ENCODE results near the gene ATP9B.

- TF ChIP-seq, protein P1, sequence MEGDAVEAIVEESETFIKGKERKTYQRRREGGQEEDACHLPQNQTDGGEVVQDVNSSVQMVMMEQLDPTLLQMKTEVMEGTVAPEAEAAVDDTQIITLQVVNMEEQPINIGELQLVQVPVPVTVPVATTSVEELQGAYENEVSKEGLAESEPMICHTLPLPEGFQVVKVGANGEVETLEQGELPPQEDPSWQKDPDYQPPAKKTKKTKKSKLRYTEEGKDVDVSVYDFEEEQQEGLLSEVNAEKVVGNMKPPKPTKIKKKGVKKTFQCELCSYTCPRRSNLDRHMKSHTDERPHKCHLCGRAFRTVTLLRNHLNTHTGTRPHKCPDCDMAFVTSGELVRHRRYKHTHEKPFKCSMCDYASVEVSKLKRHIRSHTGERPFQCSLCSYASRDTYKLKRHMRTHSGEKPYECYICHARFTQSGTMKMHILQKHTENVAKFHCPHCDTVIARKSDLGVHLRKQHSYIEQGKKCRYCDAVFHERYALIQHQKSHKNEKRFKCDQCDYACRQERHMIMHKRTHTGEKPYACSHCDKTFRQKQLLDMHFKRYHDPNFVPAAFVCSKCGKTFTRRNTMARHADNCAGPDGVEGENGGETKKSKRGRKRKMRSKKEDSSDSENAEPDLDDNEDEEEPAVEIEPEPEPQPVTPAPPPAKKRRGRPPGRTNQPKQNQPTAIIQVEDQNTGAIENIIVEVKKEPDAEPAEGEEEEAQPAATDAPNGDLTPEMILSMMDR (conservative IDR thresholded peaks at IDR 0.05; ENCODE audit: low read depth, low read length), result no peak
- no peak for TF ChIP-seq EZH2 (IDR thresholded peaks at IDR 0.05; ENCODE audit: borderline replicate concordance, low read depth, low read length, poor library complexity, severe bottlenecking)
These were observed 70.0 kb downstream of the ATP9B start for GRCh38 chr18:79139206-79139605.

All from A673 (cell line).